ENCODE data around the gene RPS6KC1.
"Not testable (repeated sequence)": the region's sequence is repeated elsewhere in the genome, so short reads cannot be mapped to it uniquely, and the experiment has no call there.

RPS6KC1 gene

GRCh38 chr1:213054733-213055591 lies 3.9 kb downstream of the RPS6KC1 start:
- no peak for DNase-seq

GRCh38 chr1:213055767-213056166 lies 4.7 kb downstream of the RPS6KC1 start:
- DNase-seq = no peak

GRCh38 chr1:213057264-213058059 lies 6.4 kb downstream of the RPS6KC1 start:
- DNase-seq = no peak

GRCh38 chr1:213060836-213061235 lies 9.8 kb downstream of the RPS6KC1 start:
- DNase-seq = no peak

GRCh38 chr1:213061263-213061662 lies 10.2 kb downstream of the RPS6KC1 start:
- DNase-seq = no peak

GRCh38 chr1:213065800-213066199 lies 14.8 kb downstream of the RPS6KC1 start:
- no peak for DNase-seq

- no peak for DNase-seq
Measured at GRCh38 chr1:213066363-213066762, 15.3 kb downstream of the RPS6KC1 start.

- DNase-seq = no peak
Measured at GRCh38 chr1:213067352-213067751, 16.3 kb downstream of the RPS6KC1 start.

- peak; percentile 58 for DNase-seq
Measured at GRCh38 chr1:213070406-213070805, 19.4 kb downstream of the RPS6KC1 start.

GRCh38 chr1:213075725-213076124 lies 24.7 kb downstream of the RPS6KC1 start:
- no peak for DNase-seq

GRCh38 chr1:213082420-213083111 lies 31.5 kb downstream of the RPS6KC1 start:
- DNase-seq = no peak

GRCh38 chr1:213083112-213083445 lies 32.0 kb downstream of the RPS6KC1 start:
- DNase-seq = peak; percentile 36

- DNase-seq = no peak
Measured at GRCh38 chr1:213087911-213088310, 36.9 kb downstream of the RPS6KC1 start.

- DNase-seq = no peak
Measured at GRCh38 chr1:213089924-213090677, 39.1 kb downstream of the RPS6KC1 start.

- no peak for DNase-seq
Measured at GRCh38 chr1:213094446-213094845, 43.4 kb downstream of the RPS6KC1 start.

- DNase-seq = no peak
Measured at GRCh38 chr1:213095467-213095866, 44.4 kb downstream of the RPS6KC1 start.

- no peak for DNase-seq
Measured at GRCh38 chr1:213099682-213100399, 48.8 kb downstream of the RPS6KC1 start.

- DNase-seq = not testable (repeated sequence)
Measured at GRCh38 chr1:213100565-213100964, 49.5 kb downstream of the RPS6KC1 start.

- no peak for DNase-seq
Measured at GRCh38 chr1:213103377-213104306, 52.6 kb downstream of the RPS6KC1 start.

- no peak for DNase-seq
Measured at GRCh38 chr1:213104604-213105003, 53.6 kb downstream of the RPS6KC1 start.

GRCh38 chr1:213106298-213106697 lies 55.3 kb downstream of the RPS6KC1 start:
- DNase-seq = no peak
